ENCODE results near the gene HECW1.

HECW1 gene

DNA sequence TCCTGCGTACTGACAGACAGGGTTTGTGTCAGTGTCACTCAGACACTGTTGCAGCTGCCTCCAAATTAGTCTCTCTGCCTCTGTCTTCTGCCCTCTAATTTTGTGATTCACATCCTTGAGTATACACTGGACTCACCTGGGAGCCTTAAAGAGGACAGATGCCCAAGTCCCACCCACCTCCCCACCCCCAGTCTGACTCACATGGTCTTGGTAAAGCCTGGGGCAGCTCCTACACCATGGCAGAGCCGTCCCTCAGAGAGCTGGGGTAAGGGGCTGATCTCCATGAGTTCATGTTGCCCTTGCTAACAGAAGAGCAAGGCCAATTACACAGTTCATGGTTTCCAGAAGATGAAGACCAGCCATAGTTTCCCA, 272.8 kb downstream of the HECW1 start:
- DNase-seq = no peak

DNA sequence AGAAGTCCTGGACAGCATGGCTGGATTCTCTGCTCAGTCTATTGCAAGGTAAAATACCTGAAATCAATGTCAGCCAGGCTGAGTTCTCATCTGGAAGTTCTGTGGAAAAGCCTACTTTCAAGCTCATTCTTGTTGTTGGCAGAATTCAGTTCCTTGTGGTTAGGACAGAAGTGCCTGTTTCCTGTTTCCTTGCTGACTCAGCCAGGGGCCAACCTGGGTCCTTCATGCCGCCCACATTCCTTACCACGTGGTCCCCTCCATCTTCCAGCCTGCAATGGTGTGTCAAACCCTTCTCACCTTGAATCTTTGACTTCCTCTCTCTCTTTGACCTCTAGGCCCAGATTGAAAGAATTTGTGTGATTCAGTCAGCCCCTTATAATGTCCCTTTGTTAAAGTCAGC, 273.4 kb downstream of the HECW1 start:
- peak; percentile 9 for DNase-seq

DNA sequence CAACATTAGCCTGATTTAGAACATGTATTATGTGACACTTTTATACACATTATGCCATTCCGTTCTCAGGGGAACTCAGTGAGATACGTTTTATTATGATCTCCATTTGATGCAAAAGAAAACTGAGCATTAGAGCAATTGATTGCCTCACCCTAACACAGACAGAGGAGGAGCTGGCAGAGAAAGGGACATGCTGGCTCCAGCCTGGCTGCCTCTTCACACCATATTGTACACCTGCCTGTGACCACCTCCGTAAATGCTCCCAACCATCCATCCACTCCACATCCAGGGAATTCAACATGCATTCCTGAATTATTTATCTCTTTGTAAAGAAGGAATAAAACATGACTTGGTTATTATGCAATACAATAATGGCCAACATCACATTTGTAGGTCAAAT, 275.5 kb downstream of the HECW1 start:
- DNase-seq = no peak

DNA sequence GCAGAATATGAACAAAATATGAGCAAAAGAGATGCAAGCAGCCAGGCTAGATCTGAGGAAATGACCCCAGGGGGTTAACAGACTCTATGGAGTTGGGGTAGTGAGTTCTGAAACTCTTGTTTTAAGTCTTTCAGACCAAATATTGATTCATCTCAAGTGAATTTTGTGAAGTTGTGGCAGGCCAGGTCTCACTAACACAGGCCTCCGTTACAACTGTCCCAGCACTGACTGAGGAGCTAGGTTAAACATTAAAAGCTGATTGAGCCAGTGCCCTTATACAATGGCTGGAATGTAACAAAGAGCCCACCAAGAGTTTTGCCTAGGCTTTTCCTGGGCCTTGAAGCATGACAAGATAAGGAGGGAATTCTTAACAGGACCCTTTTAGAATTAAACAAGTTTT, 278.1 kb downstream of the HECW1 start:
- no peak for DNase-seq

DNA sequence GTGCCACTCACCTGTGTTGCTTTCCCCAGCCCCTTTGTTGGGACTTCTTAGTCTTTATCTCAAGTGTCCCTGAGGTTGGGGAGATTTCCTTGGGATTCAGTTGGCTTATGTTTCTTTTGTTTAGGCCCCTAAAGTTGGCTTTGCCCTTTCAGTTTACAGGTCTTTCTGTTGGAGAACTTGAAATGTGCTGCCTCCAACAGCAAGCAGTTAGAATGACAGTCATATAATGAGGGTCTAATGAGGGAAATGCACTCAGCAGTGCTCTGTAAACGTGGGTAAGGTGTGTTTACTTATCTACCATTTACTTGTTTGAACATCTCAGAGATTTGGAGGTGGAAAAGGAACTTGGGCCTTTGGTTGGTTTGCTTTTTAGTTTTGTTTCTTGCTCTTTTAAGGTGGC, 279.1 kb downstream of the HECW1 start:
- no peak for DNase-seq

DNA sequence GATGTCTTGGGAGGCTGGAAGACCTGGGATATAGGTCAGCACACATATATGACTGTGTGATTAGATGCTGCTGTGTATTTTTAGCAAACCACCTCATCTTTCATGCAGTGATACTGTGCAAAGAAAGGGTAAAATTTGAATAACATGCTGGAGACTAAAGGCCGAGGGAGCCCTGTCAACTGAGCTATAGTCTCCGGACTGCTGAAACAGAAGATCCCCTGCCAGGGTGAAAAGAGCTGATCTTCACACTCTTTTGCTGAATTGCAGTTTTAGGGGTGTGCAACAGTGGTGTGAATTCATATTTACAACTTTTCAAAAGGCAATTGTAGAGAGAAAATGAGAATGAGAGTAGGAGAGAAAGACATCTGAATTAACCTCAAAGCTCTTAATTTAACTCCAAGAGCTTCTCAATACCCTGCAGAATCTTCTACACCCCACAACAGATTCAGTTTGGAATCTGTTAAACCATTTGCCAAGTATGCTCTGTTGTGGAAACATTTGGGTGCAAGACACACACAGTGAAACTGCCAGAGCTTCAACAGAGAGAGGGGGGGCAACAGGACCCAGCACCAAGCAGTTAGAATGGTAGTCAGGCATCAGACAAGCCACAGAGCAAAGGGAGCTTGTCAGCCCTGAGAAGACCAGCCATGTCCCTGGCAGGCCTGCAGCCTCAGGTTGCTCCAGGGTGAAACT, 280.3 kb downstream of the HECW1 start:
- DNase-seq = no peak

DNA sequence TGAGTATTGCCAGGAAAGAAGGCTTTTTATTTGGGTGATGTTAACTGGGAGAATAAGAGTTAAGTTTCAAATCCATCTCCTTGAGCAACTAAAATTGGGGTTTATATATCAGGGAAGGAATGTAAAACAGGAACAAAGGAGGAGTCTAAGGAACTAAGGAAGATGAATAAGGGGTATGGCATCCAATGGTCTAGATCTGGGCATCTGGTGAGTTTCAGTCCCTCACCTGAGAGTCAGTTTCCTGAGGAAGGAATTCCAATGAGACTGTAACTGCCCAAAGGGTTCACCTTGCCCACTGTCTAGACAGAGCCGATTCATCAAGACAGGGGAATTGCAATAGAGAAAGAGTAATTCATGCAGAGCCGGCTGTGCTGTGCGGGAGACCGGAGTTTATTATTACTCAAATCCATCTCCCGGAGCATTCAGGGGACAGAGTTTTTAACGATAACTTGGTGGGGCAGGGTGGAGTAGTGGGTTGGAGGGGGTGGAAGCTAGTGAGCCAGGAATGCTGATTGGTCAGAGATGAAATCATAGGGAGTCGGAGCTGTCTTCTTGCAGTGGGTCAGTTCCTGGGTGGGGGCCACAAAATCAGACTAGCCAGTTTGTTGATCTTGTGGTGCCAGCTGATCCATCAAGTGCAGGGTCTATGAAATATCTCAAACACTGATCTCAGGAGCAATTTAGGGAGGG, 282.1 kb downstream of the HECW1 start:
- no peak for DNase-seq

DNA sequence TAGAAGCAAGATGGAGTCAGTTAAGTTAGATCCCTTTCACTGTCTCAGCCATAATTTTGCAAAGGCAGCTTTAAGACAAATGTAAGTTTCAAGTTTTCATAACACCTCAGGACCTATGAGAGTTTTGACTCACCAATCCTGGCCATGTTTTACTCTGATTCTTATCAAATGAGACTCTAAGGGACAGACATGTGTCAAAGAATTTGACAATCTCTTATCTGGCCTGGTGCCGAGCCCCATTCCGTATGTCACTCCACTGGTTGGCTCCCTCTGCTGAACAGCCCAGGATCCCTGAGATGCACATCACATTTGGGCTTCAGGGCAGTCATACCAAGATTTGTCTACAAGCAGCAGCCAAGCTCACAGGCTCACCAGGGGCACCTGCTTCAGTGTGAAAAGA, 282.9 kb downstream of the HECW1 start:
- no peak for DNase-seq

DNA sequence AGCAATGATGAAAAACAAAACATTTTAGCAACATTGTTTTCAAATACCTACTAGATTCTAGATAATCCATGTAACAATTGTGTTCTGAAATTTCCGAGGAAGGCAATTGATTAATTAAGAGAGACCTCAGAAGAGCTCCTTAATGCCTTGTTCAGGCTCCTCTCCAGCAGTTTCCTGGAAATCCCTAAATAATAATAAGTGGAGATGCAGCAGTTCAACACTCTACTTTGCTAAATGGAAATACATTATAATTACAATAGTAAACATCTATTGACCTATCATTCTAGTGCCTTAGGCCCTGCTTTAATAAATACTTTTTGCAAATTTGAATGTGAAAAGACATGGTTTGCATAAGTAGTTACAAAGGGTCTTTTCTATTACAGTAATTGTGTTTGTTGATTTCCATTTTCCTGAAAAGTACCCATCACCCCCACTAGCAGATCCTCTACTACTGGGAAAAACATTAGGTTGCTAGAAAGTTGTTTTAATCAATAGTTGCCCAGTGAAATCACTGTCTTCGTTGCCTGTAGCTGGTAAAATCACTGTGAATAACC, 283.8 kb downstream of the HECW1 start:
- DNase-seq = no peak

DNA sequence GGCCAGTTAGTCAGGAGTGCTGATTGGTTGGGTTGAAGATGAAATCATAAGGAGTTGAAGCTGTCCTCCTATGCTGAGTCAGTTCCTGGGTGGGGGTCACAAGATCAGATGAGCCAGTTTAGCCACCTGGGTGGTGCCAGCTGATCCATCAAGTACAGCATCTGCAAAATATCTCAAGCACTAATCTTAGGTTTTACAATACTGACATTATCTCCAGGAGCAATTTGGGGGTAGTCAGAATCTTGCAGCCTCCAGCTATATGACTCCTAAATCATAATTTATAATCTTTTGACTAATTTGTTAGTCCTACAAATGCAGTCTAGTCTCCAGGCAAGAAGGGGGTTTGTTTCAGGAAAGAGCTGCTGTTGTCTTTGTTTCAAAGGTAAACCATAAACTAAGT, 286.4 kb downstream of the HECW1 start:
- no peak for DNase-seq

DNA sequence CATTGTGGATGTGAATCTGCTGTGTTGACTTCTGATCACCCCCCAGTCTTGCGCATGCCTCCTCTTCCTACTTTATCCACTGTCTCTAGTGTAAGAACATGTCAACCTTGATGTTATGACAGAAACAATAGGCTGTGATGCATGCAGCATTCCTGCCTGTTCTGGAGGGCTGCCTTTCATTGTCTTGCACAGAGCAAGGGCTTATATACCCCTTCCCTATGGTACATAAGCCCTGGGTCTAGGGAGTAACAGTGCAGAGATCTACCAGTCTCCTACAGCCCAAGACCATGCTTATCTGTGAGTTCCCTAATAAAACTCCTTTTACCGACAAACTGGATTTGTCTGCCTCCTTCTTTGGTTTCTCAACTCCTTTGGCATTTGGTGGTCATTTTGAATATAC, 293.5 kb downstream of the HECW1 start:
- DNase-seq = no peak

DNA sequence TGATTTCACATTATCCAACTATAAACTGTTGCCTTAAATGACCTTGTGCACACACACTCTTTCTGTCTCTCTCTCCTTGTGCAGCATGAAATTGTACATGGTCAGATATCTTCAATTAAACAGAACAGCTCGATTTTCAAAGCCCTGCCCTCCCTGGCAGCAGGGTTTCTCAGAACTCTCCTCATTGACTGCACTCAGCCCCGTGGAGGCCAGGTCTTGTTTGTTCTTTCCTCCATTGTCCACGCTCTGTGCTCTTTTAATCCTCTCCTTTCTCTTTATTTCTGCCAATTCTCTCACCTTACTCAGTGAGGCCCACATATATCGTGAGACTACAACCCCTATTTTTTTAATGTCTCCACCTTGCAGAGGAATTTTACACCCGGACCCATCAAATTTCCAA, 294.5 kb downstream of the HECW1 start:
- DNase-seq = no peak

DNA sequence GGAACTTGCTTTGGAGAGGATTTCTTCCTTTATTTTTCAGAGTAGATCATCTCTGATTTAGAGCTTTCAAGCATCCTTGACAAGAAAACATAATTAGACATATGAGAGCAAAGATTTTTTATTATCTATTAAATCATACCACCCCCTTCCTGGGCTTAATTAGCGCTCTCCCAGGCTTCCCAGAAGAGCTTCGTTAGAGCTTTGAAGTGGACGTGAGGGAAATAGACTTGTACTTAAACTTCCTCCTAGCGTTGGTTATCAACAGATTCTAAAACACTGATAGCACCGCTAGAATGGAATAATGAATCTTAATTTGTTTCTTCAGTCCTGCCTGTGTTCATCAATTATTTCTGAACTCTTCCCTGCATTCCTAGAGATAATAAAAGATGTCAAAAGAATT, 296.5 kb downstream of the HECW1 start:
- DNase-seq = no peak

DNA sequence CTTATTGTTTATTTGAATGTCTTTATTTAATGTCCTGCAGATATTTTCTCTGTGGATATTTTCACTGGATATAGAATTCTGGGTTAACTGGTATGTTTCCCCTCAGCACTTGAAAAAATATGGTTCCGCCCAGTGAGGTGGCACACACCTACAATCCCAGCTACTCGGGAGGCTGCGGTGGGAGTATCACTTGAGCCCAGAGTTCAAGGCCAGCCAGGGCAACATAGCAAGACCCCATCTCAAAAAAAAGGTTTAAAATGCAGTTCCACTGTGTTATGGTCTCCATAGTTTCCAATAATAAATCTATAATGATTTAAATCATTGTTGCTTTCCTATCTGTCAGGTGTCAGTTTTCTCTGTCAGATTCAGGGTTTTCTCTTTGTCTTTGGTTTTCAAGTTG, 305.0 kb downstream of the HECW1 start:
- no peak for DNase-seq

DNA sequence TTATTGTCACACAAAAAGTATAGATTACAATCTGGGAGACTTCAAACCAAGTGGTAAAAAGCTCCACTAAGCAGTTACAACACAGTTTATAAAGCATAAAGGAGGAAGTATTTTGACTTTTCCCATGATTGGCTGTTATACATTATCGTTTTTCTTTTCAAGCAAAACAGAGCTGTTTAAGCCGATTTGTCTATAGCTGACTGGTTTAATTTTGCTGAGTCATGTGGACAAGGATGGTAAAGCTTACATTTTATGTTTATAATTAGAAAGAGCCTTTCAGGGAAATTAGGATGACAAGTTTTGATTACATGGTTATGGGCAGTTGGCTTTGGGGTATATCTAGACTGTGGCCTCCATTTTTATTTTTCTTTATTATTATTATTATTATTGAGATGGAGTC, 318.0 kb downstream of the HECW1 start:
- DNase-seq = no peak

DNA sequence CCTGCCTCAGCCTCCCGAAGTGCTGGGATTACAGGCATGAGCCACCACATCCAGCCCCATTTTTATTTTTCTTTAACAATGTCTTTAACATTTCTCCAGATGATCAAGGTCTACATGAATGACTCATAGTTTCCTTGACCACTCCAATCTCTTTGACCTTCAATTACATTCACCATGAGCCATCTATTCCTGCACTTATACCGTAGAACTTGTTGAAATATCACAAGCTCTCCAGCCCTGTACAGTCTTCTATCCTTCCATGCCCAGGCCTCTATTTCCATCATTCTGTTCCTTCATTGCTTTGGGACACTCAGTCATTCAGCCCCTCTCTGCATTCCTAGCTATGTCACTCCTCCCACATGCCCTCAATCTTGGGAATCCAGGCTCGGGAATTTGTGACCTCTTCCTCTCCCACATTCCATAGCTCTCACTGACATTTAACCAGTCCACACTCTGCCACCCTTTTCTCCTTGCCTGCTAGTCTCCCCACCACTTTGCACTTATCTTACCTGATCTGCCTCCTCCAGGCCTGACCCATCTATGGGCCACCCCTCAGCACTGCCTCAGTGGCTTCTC, 318.7 kb downstream of the HECW1 start:
- DNase-seq = no peak

DNA sequence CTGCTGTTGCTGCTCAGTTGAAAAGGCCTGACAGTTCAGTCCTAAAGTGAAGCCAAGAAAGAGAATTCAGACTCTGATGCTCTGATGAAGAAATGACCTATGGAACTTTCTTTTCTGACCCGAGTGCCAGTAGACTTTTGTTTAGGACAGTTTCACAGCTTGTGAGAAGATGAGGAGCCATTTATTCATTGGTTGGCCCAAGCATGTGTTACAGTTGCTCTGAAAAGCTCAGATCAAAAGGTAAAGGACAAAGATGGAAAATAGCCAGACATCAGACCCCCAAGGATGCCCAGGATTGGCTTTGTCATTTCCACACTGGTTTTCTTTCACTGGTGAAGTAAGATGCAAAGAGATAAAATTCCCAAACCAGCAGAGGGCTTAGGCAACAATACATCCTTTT, 321.2 kb downstream of the HECW1 start:
- no peak for DNase-seq

DNA sequence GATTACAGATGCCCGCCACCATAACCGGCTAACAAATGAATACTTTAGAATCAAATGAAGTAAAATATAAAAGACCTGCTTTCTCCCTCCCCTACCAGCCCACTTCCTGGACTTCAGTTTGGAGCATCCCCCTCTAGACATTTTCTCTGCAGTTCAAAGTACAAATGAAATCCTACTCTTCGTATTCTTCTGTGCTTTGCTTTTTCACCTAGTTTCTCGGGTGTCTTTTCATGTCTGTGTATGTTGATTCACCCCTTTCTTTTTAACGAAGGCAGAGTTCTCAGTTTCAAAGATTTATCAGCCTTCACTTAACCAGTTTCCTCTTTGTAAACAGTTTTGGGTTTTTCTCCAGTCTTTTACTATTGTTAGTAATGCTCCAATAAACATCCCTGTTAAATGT, 324.6 kb downstream of the HECW1 start:
- no peak for DNase-seq

DNA sequence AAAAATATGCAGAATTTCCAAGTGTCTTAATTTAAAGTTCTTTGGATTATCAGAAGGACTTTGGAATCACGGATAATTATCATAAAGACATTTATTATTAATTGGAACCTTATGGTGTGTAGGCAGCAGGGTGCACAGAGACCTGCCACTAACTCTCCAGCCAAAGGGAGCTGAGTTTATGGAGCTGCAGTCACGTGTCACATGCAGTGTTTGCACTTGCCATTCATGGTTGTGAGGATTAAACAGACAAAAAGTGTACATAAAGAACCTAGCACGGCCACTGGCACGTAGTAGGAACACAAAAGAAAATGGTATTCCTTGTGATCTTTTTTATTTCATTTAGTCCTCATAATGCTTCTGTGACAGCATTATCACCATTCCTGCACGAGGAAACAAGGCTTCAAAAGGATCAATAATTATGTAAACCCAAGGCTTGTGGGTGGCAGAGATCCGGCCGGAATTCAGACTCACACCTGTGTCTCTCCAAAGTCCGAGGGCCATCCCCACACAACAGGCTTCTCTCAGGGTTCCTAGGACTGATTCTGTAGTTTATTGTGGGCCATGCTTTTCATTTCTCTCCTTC, 326.5 kb downstream of the HECW1 start:
- no peak for DNase-seq

DNA sequence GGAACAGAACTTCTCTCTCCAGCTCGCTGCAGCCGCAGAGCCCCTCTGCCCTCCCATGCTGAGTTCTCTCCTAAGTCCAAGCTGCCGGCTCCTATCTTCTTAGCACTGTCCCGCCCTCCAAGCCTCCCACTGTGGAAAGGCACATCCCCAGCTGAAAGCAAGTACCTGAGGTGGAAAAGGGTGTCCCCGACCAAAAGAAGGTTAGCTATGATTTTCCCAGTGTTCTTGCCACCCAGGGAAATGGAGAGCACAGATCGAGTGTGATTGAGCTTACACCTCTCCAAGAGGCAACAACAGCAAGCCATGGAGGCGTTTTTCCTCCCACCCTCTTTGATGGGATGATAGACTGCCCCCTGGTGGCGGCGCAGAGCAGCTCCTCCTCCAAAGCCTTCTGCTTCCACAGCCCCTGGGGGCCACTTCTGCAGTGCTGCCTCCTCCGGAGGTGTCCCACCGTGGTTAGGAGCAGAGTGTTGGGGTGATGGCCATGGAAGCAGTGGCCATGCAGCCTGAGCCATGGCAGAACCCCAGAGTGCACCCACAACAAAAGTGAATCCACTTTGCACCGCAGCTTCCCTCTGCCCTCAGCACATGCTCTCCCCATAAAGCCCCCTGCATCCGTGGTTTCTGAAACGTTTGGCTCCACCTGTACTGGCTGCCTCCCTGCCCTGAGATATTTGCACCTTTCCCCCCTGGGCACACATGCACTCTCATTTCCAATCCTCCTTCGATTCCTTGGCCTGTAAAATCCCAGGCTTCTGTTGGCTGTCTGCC, 327.4 kb downstream of the HECW1 start:
- DNase-seq = peak; percentile 51

DNA sequence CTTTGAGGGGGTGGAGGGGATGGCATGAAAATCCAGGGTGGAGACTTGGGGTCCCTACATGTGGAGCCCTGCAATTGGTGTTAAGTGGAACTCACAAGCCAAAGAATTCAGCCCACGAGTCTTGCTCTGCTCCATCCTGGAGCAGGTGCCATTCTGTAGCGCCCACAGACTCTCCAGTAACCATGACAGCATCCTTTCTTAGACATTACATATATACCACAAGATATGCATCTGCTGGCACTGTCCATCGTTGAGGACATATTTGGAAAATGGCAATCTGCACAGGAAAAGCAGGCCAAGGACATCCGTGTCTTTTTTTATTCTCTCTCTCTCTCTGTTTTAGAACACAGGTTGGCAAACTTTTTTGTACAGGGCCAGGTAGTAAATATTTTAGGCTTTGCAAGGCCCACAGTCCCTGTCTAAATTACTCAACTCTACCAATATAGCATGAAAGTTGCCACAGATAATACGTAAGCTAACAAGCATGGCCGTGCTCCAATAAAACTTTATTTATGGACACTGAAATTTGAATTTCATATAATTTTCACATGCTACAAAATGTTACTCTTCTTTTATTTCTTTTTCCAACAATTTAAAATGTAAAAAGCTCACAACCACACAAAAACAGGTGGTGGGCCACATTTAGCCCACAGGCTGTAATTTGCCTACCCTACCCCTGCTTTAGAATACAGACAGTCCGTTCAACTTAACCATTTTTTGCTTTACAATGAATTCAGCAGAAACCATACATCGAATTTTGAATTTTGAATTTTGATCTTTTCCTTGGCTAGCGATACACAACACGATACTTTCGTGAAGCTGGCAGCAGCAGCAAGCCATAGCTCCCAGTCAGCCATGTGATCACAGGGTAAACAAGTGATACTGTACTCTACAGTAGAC, 329.0 kb downstream of the HECW1 start:
- no peak for DNase-seq

DNA sequence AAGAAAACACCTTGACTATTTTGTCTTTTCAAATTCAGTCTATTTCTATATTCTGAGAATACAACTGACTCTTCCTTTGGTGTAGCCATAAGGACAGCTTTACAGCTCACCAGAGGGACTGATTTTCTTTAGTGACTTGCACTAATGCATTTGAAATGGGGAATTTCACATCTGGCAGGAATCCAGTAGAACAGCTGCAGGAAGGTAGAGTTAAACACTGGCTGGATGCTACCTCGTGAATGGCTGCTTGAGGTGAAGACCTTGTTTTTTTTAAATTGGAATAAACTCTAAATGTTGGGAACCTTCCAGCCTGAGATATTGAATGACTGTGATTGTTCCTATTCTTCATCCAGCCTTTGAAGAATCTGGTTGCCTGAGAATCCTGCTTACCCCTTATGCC, 330.9 kb downstream of the HECW1 start:
- no peak for DNase-seq

Measured in HCEC 1CT (cell line).